Caco-2 (cell line): ENCODE results near the gene UBA6. TPM values are rescaled to one million over a fixed set of nuclear protein-coding genes. Genes with fewer than 3 reads are reported as not detected.

Experiments used
- BruUV-seq: library from RNA; stranded (reverse); fragments of 400-500 nt; replicated peaks from 2 replicates; lab custom pipeline; 2021; lab: Mats Ljungman, UMichigan
- CTCF ChIA-PET: fragments of 300-600 bp; sonication (Branson Sonifier 250); formaldehyde crosslinking; loops from one replicate; lab custom pipeline; 2022; ENCODE audit warnings: antibody characterized with exemption; lab: Charles Lee
- POLR2A ChIA-PET: fragments of 300-600 bp; sonication (Branson Sonifier 250); formaldehyde crosslinking; loops from one replicate; lab custom pipeline; 2022; ENCODE audit warnings: antibody characterized with exemption; lab: Charles Lee
- DNase-seq, 2 experiments: peaks; one replicate each; pipeline versions ENCODE4 v3.0.0 to v3.0.0-alpha.2; 2020 to 2022
- H3K27me3 ChIP-seq: replicated peaks from 2 replicates; pipeline ENCODE4 v1.6.0; 2011; ENCODE audit warnings: low read length; ENCODE audit not compliant: control insufficient read depth, insufficient read depth
- H3K36me3 ChIP-seq: 2 replicates; pipeline ENCODE4 v1.5.1; 2011; ENCODE audit warnings: low read length; ENCODE audit not compliant: control insufficient read depth, insufficient read depth
- H3K4me1 ChIP-seq: fragments of 250-450 bp; sonication (Bioruptor Pico); 2 replicates; pipeline ENCODE4 v1.5.1; 2020; ENCODE audit warnings: mild to moderate bottlenecking
- H3K4me3 ChIP-seq: 2 replicates; pipeline ENCODE4 v1.5.1; 2011; ENCODE audit warnings: low read depth, mild to moderate bottlenecking, control low read depth, low read length
- H3K9me3 ChIP-seq: fragments of 250-450 bp; sonication (Bioruptor Pico); 2 replicates; pipeline ENCODE4 v1.5.1; 2020; ENCODE audit warnings: mild to moderate bottlenecking, moderate library complexity
- H3K27ac Mint-ChIP-seq: one replicate; pipeline ENCODE4 v1.8.0; 2022; ENCODE audit warnings: mixed read lengths; ENCODE audit not compliant: unreplicated experiment
- H3K27me3 Mint-ChIP-seq: one replicate; pipeline ENCODE4 v1.8.0; 2022; ENCODE audit warnings: mixed read lengths; ENCODE audit not compliant: insufficient read depth, unreplicated experiment
- H3K36me3 Mint-ChIP-seq: one replicate; pipeline ENCODE4 v1.8.0; 2022; ENCODE audit warnings: mild to moderate bottlenecking, mixed read lengths; ENCODE audit not compliant: insufficient read depth, unreplicated experiment
- H3K4me1 Mint-ChIP-seq: one replicate; pipeline ENCODE4 v1.8.0; 2022; ENCODE audit warnings: low read depth, mixed read lengths; ENCODE audit not compliant: unreplicated experiment
- H3K4me3 Mint-ChIP-seq: one replicate; pipeline ENCODE4 v1.8.0; 2022; ENCODE audit warnings: mild to moderate bottlenecking, moderate library complexity, mixed read lengths; ENCODE audit not compliant: unreplicated experiment
- H3K9me3 Mint-ChIP-seq: one replicate; pipeline ENCODE4 v1.8.0; 2022; ENCODE audit warnings: mixed read lengths; ENCODE audit not compliant: unreplicated experiment
- intact Hi-C: fragments of 100-400 bp; cut with micrococcal nuclease; formaldehyde crosslinking; loops from one replicate; pipeline ENCODE4 v1.10.0; 2022; ENCODE audit not compliant: unreplicated experiment
- total RNA-seq: library from RNA; stranded (reverse); gene quantifications from 2 replicates; pipeline ENCODE4 v1.2.3, GENCODE V29; 2022
- TF ChIP-seq, protein P1 (sequence below), 2 experiments: fragments of 200-600 bp in 1 of 2; IDR thresholded peaks; 1 replicate in 1 of 2; 2 replicates in 1 of 2; pipeline versions ENCODE4 v1.5.1 to v1.8.0; 2011 to 2022; ENCODE audit warnings: antibody characterized with exemption in 1 of 2, control low read depth in 1 of 2, inconsistent platforms in 1 of 2, low read depth in 1 of 2, low read length in 1 of 2, mild to moderate bottlenecking in 1 of 2, moderate library complexity in 1 of 2; ENCODE audit not compliant: insufficient read depth in 1 of 2, severe bottlenecking in 1 of 2, unreplicated experiment in 1 of 2

UBA6 gene
- total RNA-seq, 1 experiment from 2014 or later = 74.6 TPM

DNA sequence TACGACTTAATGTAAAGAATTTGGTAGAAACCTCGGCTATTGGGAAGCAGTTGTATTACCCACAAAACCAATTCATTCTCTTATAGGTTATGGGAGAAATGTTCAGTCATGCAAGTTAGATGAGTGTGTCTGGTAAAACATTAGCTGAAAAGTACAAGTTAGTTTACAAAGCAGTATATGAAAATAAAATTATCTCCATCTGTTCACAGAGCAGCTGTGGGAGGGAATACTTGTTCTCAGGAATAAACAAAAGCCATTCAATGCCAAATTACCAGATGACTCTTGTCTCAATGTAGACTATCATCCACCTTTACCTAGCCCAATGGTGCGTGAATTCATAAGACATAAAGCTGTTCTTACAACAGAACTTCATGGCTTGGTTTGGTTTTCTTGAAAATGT lies 113.8 kb downstream of the UBA6 start:
- H3K4me1 ChIP-seq = no peaks in the 10 kb centered on the region
- Mint-ChIP-seq H3K4me3 (no peak overlapping the region), H3K9me3 (no peaks in the 10 kb centered on the region), H3K36me3 (no peaks in the 10 kb centered on the region), H3K27ac (no peak overlapping the region), H3K27me3 (no peaks in the 10 kb centered on the region), H3K4me1 (no peaks in the 10 kb centered on the region)
- POLR2A ChIA-PET = no interaction called here
- CTCF ChIA-PET = no interaction called here
- DNase-seq = no peak
- H3K36me3 ChIP-seq = no peaks in the 10 kb centered on the region
- no TSS peak for BruUV-seq
- no peaks in the 10 kb centered on the region for H3K9me3 ChIP-seq
- no peak overlapping the region for H3K4me3 ChIP-seq
- no peaks in the 10 kb centered on the region for H3K27me3 ChIP-seq
- TF ChIP-seq, protein P1, sequence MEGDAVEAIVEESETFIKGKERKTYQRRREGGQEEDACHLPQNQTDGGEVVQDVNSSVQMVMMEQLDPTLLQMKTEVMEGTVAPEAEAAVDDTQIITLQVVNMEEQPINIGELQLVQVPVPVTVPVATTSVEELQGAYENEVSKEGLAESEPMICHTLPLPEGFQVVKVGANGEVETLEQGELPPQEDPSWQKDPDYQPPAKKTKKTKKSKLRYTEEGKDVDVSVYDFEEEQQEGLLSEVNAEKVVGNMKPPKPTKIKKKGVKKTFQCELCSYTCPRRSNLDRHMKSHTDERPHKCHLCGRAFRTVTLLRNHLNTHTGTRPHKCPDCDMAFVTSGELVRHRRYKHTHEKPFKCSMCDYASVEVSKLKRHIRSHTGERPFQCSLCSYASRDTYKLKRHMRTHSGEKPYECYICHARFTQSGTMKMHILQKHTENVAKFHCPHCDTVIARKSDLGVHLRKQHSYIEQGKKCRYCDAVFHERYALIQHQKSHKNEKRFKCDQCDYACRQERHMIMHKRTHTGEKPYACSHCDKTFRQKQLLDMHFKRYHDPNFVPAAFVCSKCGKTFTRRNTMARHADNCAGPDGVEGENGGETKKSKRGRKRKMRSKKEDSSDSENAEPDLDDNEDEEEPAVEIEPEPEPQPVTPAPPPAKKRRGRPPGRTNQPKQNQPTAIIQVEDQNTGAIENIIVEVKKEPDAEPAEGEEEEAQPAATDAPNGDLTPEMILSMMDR (IDR thresholded peaks at IDR 0.05; ENCODE audit: insufficient read depth in 1 of 2, low read depth in 1 of 2, low read length in 1 of 2, severe bottlenecking in 1 of 2, unreplicated experiment in 1 of 2) = no peak
- intact Hi-C loops = no loop called here

GRCh38 chr4:67584496-67584895 lies 116.5 kb downstream of the UBA6 start:
- Mint-ChIP-seq H3K27me3 (no peaks in the 10 kb centered on the region), H3K9me3 (no peaks in the 10 kb centered on the region), H3K27ac (no peak overlapping the region), H3K4me3 (no peak overlapping the region), H3K36me3 (no peaks in the 10 kb centered on the region), H3K4me1 (no peaks in the 10 kb centered on the region)
- Histone ChIP-seq H3K27me3 (no peaks in the 10 kb centered on the region), H3K4me1 (no peaks in the 10 kb centered on the region), H3K4me3 (no peak overlapping the region), H3K36me3 (no peaks in the 10 kb centered on the region), H3K9me3 (no peaks in the 10 kb centered on the region)
- no peak for DNase-seq
- ChIA-PET POLR2A (no interaction called here), CTCF (no interaction called here)
- BruUV-seq = no TSS peak
- TF ChIP-seq, protein P1 (IDR thresholded peaks at IDR 0.05; ENCODE audit: insufficient read depth in 1 of 2, low read depth in 1 of 2, low read length in 1 of 2, severe bottlenecking in 1 of 2, unreplicated experiment in 1 of 2) = no peak
- intact Hi-C loops = no loop called here

DNA sequence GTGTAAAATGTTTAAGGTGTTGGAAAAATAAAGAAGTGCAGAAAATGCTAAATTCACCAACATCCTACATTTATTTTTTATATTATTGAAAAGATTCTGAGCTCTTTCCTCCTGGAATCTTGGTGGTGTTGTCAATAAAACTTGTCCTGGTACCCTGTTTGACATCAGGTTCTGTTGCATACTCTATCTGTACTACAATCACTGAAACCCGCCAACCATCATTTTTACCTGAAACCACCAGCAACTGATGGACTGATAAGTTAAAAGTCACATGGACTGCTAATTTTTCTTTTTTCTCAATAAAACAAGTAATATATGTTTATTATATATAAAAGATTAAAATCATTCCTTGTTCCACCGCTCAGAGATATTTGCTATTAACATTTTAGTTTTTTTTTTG lies 119.0 kb downstream of the UBA6 start:
- H3K4me1 ChIP-seq = no peaks in the 10 kb centered on the region
- TF ChIP-seq, protein P1 (IDR thresholded peaks at IDR 0.05; ENCODE audit: insufficient read depth in 1 of 2, low read depth in 1 of 2, low read length in 1 of 2, severe bottlenecking in 1 of 2, unreplicated experiment in 1 of 2) = no peak
- POLR2A ChIA-PET = no interaction called here
- Mint-ChIP-seq H3K27ac (no peak overlapping the region), H3K4me1 (no peaks in the 10 kb centered on the region), H3K36me3 (no peaks in the 10 kb centered on the region), H3K4me3 (no peak overlapping the region), H3K9me3 (no peaks in the 10 kb centered on the region), H3K27me3 (no peaks in the 10 kb centered on the region)
- no peak for DNase-seq
- no peaks in the 10 kb centered on the region for H3K9me3 ChIP-seq
- CTCF ChIA-PET = no interaction called here
- H3K4me3 ChIP-seq = no peak overlapping the region
- no peaks in the 10 kb centered on the region for H3K36me3 ChIP-seq
- no TSS peak for BruUV-seq
- no peaks in the 10 kb centered on the region for H3K27me3 ChIP-seq
- intact Hi-C loops = no loop called here
